Glutamatergic neuron (in vitro differentiated cells): ENCODE results near the gene LIX1L. TPM values are rescaled to one million over a fixed set of nuclear protein-coding genes. Genes with fewer than 3 reads are reported as not detected.

ENCODE experiments used
- DNase-seq: peaks from one replicate; pipeline ENCODE4 v3.0.0; 2022
- H3K27ac Mint-ChIP-seq: one replicate; pipeline ENCODE4 v1.8.0; 2020; ENCODE audit warnings: mild to moderate bottlenecking, mixed read lengths, inconsistent platforms; ENCODE audit not compliant: unreplicated experiment
- H3K27me3 Mint-ChIP-seq: one replicate; pipeline ENCODE4 v1.8.0; 2020; ENCODE audit warnings: mild to moderate bottlenecking, moderate library complexity, mixed read lengths, inconsistent platforms; ENCODE audit not compliant: unreplicated experiment
- H3K36me3 Mint-ChIP-seq: one replicate; pipeline ENCODE4 v1.8.0; 2020; ENCODE audit warnings: mild to moderate bottlenecking, mixed read lengths, inconsistent platforms; ENCODE audit not compliant: unreplicated experiment
- H3K4me1 Mint-ChIP-seq: one replicate; pipeline ENCODE4 v1.8.0; 2020; ENCODE audit warnings: mild to moderate bottlenecking, low read depth, mixed read lengths, inconsistent platforms; ENCODE audit not compliant: unreplicated experiment
- H3K4me3 Mint-ChIP-seq: one replicate; pipeline ENCODE4 v1.8.0; 2020; ENCODE audit warnings: mild to moderate bottlenecking, mixed read lengths, inconsistent platforms; ENCODE audit not compliant: unreplicated experiment
- H3K9me3 Mint-ChIP-seq: one replicate; pipeline ENCODE4 v1.8.0; 2020; ENCODE audit warnings: mild to moderate bottlenecking, moderate library complexity, mixed read lengths, inconsistent platforms; ENCODE audit not compliant: unreplicated experiment
- CTCF ChIP-seq: fragments of 200-600 bp; sonication (generic); IDR thresholded peaks from one replicate; pipeline ENCODE4 v1.5.0; 2021; ENCODE audit not compliant: partially characterized antibody, unreplicated experiment
- total RNA-seq: library from RNA; stranded (reverse); fragmentation: NEBNext Ultra II Directional; extraction: Animal tissue kit (Norgen Biotek cat#: 25700); gene quantifications from one replicate; pipeline ENCODE4 v1.2.1, GENCODE V29; 2021; ENCODE audit not compliant: unreplicated experiment

LIX1L gene
- total RNA-seq, 1 donor from 2014 or later, result 20.3 TPM

GRCh38 chr1:145985502-145986439 is 28.0 kb upstream of the LIX1L start:
- no peak for TF ChIP-seq CTCF
- Mint-ChIP-seq H3K27ac (peak overlapping the region; percentile 53), H3K27me3 (peaks cover 4% of the 10 kb centered on the region), H3K4me1 (peaks cover 12% of the 10 kb centered on the region), H3K4me3 (peak overlapping the region; percentile 66), H3K36me3 (no peaks in the 10 kb centered on the region), H3K9me3 (peaks cover 2% of the 10 kb centered on the region)
- no peak for DNase-seq

- peaks cover 2% of the 10 kb centered on the region for H3K9me3 Mint-ChIP-seq
- H3K27ac Mint-ChIP-seq, result no peak overlapping the region
- TF ChIP-seq CTCF, result no peak
- no peaks in the 10 kb centered on the region for H3K27me3 Mint-ChIP-seq
- no peaks in the 10 kb centered on the region for H3K36me3 Mint-ChIP-seq
- peaks cover 12% of the 10 kb centered on the region for H3K4me1 Mint-ChIP-seq
- no peak overlapping the region for H3K4me3 Mint-ChIP-seq
- DNase-seq, result no peak
Observed at GRCh38 chr1:145985129-145985501, 27.3 kb upstream of the LIX1L start.

- peaks cover 12% of the 10 kb centered on the region for H3K4me1 Mint-ChIP-seq
- H3K27me3 Mint-ChIP-seq, result no peaks in the 10 kb centered on the region
- no peak overlapping the region for H3K4me3 Mint-ChIP-seq
- H3K9me3 Mint-ChIP-seq, result peaks cover 2% of the 10 kb centered on the region
- DNase-seq, result no peak
- H3K27ac Mint-ChIP-seq, result no peak overlapping the region
- TF ChIP-seq CTCF, result no peak
- H3K36me3 Mint-ChIP-seq, result no peaks in the 10 kb centered on the region
Observed at GRCh38 chr1:145983960-145984830, 26.4 kb upstream of the LIX1L start.

- H3K4me3 Mint-ChIP-seq, result no peak overlapping the region
- TF ChIP-seq CTCF, result no peak
- H3K27me3 Mint-ChIP-seq, result no peaks in the 10 kb centered on the region
- no peaks in the 10 kb centered on the region for H3K36me3 Mint-ChIP-seq
- DNase-seq, result no peak
- peaks cover 2% of the 10 kb centered on the region for H3K9me3 Mint-ChIP-seq
- H3K4me1 Mint-ChIP-seq, result peaks cover 12% of the 10 kb centered on the region
- H3K27ac Mint-ChIP-seq, result no peak overlapping the region
Observed at GRCh38 chr1:145983206-145983675, 25.4 kb upstream of the LIX1L start.
